Mesendoderm (in vitro differentiated cells): ENCODE results near the gene OR5V1.
"Not testable (repeated sequence)": the region's sequence is repeated elsewhere in the genome, so short reads cannot be mapped to it uniquely, and the experiment has no call there.

ENCODE experiments used
- DNase-seq: peaks from one replicate; pipeline ENCODE4 v3.0.0; 2013
- H2AK5ac ChIP-seq: 2 replicates; pipeline ENCODE4 v1.6.1; 2013; ENCODE audit warnings: low read length, inconsistent platforms
- H2BK120ac ChIP-seq: 2 replicates; pipeline ENCODE4 v1.6.1; 2013; ENCODE audit warnings: low read depth, mild to moderate bottlenecking, low read length, moderate library complexity, mixed read lengths
- H2BK15ac ChIP-seq: replicated peaks from 2 replicates; pipeline ENCODE4 v1.6.1; 2013; ENCODE audit warnings: low read depth, mild to moderate bottlenecking, moderate library complexity
- H2BK5ac ChIP-seq: 2 replicates; pipeline ENCODE4 v1.6.1; 2013; ENCODE audit warnings: low read length, inconsistent platforms
- H3K18ac ChIP-seq: 2 replicates; pipeline ENCODE4 v1.6.1; 2013; ENCODE audit warnings: mild to moderate bottlenecking, low read length, mixed read lengths
- H3K23ac ChIP-seq: one replicate; pipeline ENCODE4 v1.6.1; 2013; ENCODE audit warnings: low read length
- H3K27ac ChIP-seq: 2 replicates; pipeline ENCODE4 v1.5.1; 2013; ENCODE audit warnings: low read depth, mild to moderate bottlenecking, inconsistent platforms, low read length, moderate library complexity
- H3K27me3 ChIP-seq: 2 replicates; pipeline ENCODE4 v1.6.1; 2013; ENCODE audit warnings: low read length, control low read depth, mild to moderate bottlenecking, inconsistent platforms; ENCODE audit not compliant: insufficient read depth, poor library complexity
- H3K36me3 ChIP-seq: 2 replicates; pipeline ENCODE4 v1.6.1; 2013; ENCODE audit warnings: low read length, inconsistent platforms; ENCODE audit not compliant: control insufficient read depth, insufficient read depth
- H3K4ac ChIP-seq: one replicate; pipeline ENCODE4 v1.6.1; 2013; ENCODE audit warnings: low read depth, mild to moderate bottlenecking, low read length, moderate library complexity
- H3K4me1 ChIP-seq: 2 replicates; pipeline ENCODE4 v1.6.1; 2013; ENCODE audit warnings: low read depth, low read length, inconsistent platforms; ENCODE audit not compliant: control insufficient read depth
- H3K4me2 ChIP-seq: 2 replicates; pipeline ENCODE4 v1.6.1; 2013; ENCODE audit warnings: low read length
- H3K4me3 ChIP-seq: 2 replicates; pipeline ENCODE4 v1.5.1; 2013; ENCODE audit warnings: mild to moderate bottlenecking, low read length
- H3K56ac ChIP-seq: one replicate; pipeline ENCODE4 v1.6.1; 2013; ENCODE audit warnings: low read length
- H3K79me1 ChIP-seq: 2 replicates; pipeline ENCODE4 v1.6.1; 2013; ENCODE audit warnings: low read length, inconsistent platforms
- H3K79me2 ChIP-seq: 2 replicates; pipeline ENCODE4 v1.6.1; 2013; ENCODE audit warnings: mild to moderate bottlenecking, low read length; ENCODE audit not compliant: control insufficient read depth, insufficient read depth
- H3K9ac ChIP-seq: 2 replicates; pipeline ENCODE4 v1.6.1; 2013; ENCODE audit warnings: low read length, inconsistent platforms
- H4K5ac ChIP-seq: one replicate; pipeline ENCODE4 v1.6.1; 2013; ENCODE audit warnings: low read length
- H4K8ac ChIP-seq: one replicate; pipeline ENCODE4 v1.6.1; 2013; ENCODE audit warnings: low read depth, mild to moderate bottlenecking, control low read depth, low read length, moderate library complexity
- WGBS: extraction: QIAGEN DNeasy Blood & Tissue Kit; methylation state at CpG from one replicate; pipeline ENCODE4 v1.1.7; 2013; ENCODE audit warnings: low lambda C conversion rate, missing lambda C conversion rate; ENCODE audit not compliant: insufficient coverage; ENCODE audit errors: extremely low coverage; 5-methylcytosine and 5-hydroxymethylcytosine counted together

Gene OR5V1

DNA sequence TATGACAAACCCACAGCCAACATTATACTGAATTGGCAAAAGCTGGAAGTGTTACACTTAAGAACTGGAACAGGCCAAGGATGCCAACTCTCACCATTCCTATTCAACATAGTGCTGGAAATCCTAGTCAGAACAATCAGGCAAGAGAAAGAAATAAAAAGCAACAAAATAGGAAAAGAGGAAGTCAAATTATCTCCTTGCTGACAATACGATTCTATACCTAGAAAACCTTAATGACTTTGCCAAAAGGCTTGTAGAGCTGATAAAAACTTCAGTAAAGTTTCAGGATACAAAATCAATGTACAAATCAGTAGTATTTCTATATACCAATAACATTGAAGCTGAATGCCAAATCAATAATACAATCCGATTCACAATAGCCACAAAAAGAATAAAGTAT, 32.4 kb downstream of the OR5V1 start:
- Histone ChIP-seq H3K23ac (no peak overlapping the region), H3K56ac (no peak overlapping the region), H3K36me3 (no peaks in the 10 kb centered on the region), H2AK5ac (no peak overlapping the region), H3K18ac (no peak overlapping the region), H3K4me1 (no peaks in the 10 kb centered on the region), H3K4ac (no peak overlapping the region), H4K8ac (no peak overlapping the region), H3K27me3 (no peaks in the 10 kb centered on the region), H3K79me1 (no peaks in the 10 kb centered on the region), H4K5ac (no peak overlapping the region), H2BK5ac (no peak overlapping the region), H3K4me3 (no peak overlapping the region), H3K79me2 (no peaks in the 10 kb centered on the region), H3K4me2 (no peak overlapping the region), H2BK15ac (no peak overlapping the region), H3K9ac (no peak overlapping the region), H3K27ac (no peak overlapping the region), H2BK120ac (no peak overlapping the region)
- no peak for DNase-seq
- WGBS: no CpG with 5 or more reads among the region's 2 CpGs

GRCh38 chr6:29332676-29333075, 36.0 kb downstream of the OR5V1 start:
- H3K79me2 ChIP-seq: no peaks in the 10 kb centered on the region
- H3K4ac ChIP-seq: no peak overlapping the region
- H3K4me2 ChIP-seq: no peak overlapping the region
- H2BK15ac ChIP-seq: no peak overlapping the region
- H3K27me3 ChIP-seq: no peaks in the 10 kb centered on the region
- H2AK5ac ChIP-seq: no peak overlapping the region
- no peaks in the 10 kb centered on the region for H3K36me3 ChIP-seq
- H4K8ac ChIP-seq: no peak overlapping the region
- no peak overlapping the region for H4K5ac ChIP-seq
- no peaks in the 10 kb centered on the region for H3K4me1 ChIP-seq
- no peak for DNase-seq
- H2BK5ac ChIP-seq: no peak overlapping the region
- no peak overlapping the region for H3K23ac ChIP-seq
- H2BK120ac ChIP-seq: no peak overlapping the region
- H3K9ac ChIP-seq: no peak overlapping the region
- no peak overlapping the region for H3K27ac ChIP-seq
- no peaks in the 10 kb centered on the region for H3K79me1 ChIP-seq
- no peak overlapping the region for H3K4me3 ChIP-seq
- H3K18ac ChIP-seq: no peak overlapping the region
- no peak overlapping the region for H3K56ac ChIP-seq

GRCh38 chr6:29325777-29326176, 42.9 kb downstream of the OR5V1 start:
- Histone ChIP-seq H3K4ac (no peak overlapping the region), H3K23ac (no peak overlapping the region), H2BK15ac (no peak overlapping the region), H2BK5ac (no peak overlapping the region), H3K56ac (no peak overlapping the region), H2BK120ac (no peak overlapping the region), H3K18ac (no peak overlapping the region), H3K4me1 (no peaks in the 10 kb centered on the region), H4K8ac (no peak overlapping the region), H3K9ac (no peak overlapping the region), H2AK5ac (no peak overlapping the region), H3K79me1 (no peaks in the 10 kb centered on the region), H3K79me2 (no peaks in the 10 kb centered on the region), H3K27me3 (no peaks in the 10 kb centered on the region), H3K4me3 (no peak overlapping the region), H3K36me3 (no peaks in the 10 kb centered on the region), H4K5ac (no peak overlapping the region), H3K4me2 (no peak overlapping the region), H3K27ac (no peak overlapping the region)
- WGBS: no CpG with 5 or more reads among the region's 4 CpGs
- DNase-seq: no peak

DNA sequence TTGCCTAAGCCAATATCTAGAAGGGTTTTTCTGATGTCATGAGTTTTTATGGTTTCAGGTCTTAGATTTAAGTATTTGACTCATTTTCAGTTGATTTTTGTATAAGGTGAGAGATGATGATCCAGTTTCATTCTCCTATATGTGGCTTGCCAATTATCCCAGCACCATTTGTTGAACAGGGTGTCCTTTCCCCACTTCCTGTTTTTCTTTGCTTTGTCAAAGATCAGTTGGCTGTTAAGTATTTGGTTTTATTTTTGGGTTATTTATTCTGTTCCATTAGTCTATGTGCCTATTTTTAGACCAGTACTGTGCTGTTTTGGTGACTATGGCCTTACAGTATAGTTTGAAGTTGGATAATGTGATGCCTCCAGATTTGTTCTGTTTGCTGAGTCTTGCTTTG, 45.3 kb downstream of the OR5V1 start:
- H3K4ac ChIP-seq, H2BK120ac ChIP-seq, H2BK5ac ChIP-seq, H3K23ac ChIP-seq, DNase-seq, H3K27me3 ChIP-seq, H2AK5ac ChIP-seq, H3K4me3 ChIP-seq, H3K79me1 ChIP-seq, H3K79me2 ChIP-seq, H3K4me1 ChIP-seq, H3K36me3 ChIP-seq, H3K27ac ChIP-seq, H3K56ac ChIP-seq, H4K5ac ChIP-seq, H2BK15ac ChIP-seq, H3K9ac ChIP-seq, H3K4me2 ChIP-seq, H4K8ac ChIP-seq, H3K18ac ChIP-seq: not testable (repeated sequence)

DNA sequence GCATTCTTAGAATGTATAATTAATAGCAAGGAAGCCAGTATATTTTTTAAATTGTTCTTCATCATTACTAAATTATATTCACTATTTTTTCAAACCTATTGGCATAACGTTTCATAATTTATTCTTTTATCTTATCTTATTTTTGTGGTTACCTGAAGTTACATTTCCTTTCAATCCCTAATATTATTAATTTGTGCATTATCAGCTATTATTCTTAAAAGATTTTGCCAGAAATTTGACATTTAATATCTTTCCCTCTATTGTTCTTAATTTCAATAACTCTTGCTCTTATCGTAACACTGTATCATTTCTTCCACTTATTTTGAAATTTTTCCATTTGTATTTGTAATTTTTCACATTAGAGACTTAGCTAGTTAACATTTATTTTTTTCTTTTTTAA, 48.7 kb downstream of the OR5V1 start:
- Histone ChIP-seq H2BK15ac (no peak overlapping the region), H2AK5ac (no peak overlapping the region), H3K27ac (no peak overlapping the region), H3K23ac (no peak overlapping the region), H3K9ac (no peak overlapping the region), H3K18ac (no peak overlapping the region), H3K79me2 (no peaks in the 10 kb centered on the region), H3K4me3 (no peak overlapping the region), H3K27me3 (no peaks in the 10 kb centered on the region), H4K5ac (no peak overlapping the region), H4K8ac (no peak overlapping the region), H3K4ac (no peak overlapping the region), H3K36me3 (no peaks in the 10 kb centered on the region), H2BK120ac (no peak overlapping the region), H3K4me1 (no peaks in the 10 kb centered on the region), H3K56ac (no peak overlapping the region), H3K4me2 (no peak overlapping the region), H2BK5ac (no peak overlapping the region), H3K79me1 (no peaks in the 10 kb centered on the region)
- DNase-seq: no peak
- WGBS: 100% methylated on average over 1 of the region's 2 CpGs
